ENCODE results near the gene CHST11. TPM values are rescaled to one million over a fixed set of nuclear protein-coding genes. Genes with fewer than 3 reads are reported as not detected.

The CHST11 gene
- total and polyA plus RNA-seq, 3 donors from 2014 or later: 5.1 to 36.9 (median 23.9) TPM

- WGBS, 2 donors: 92 to 97% methylated on average over 9 of the region's 9 CpGs
- TF ChIP-seq POLR2A (IDR thresholded peaks at IDR 0.05): no peak
- TF ChIP-seq, protein P1, sequence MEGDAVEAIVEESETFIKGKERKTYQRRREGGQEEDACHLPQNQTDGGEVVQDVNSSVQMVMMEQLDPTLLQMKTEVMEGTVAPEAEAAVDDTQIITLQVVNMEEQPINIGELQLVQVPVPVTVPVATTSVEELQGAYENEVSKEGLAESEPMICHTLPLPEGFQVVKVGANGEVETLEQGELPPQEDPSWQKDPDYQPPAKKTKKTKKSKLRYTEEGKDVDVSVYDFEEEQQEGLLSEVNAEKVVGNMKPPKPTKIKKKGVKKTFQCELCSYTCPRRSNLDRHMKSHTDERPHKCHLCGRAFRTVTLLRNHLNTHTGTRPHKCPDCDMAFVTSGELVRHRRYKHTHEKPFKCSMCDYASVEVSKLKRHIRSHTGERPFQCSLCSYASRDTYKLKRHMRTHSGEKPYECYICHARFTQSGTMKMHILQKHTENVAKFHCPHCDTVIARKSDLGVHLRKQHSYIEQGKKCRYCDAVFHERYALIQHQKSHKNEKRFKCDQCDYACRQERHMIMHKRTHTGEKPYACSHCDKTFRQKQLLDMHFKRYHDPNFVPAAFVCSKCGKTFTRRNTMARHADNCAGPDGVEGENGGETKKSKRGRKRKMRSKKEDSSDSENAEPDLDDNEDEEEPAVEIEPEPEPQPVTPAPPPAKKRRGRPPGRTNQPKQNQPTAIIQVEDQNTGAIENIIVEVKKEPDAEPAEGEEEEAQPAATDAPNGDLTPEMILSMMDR (IDR thresholded peaks at IDR 0.05): no peak
- no peaks in the 10 kb centered on the region for H3K27me3 ChIP-seq
- no peak overlapping the region for H3K27ac ChIP-seq
- intact Hi-C loops (cut with DNase I; ENCODE audit: low total_unique reads): no loop called here
- no peak for DNase-seq
- no peaks in the 10 kb centered on the region for H3K4me1 ChIP-seq
- no peaks in the 10 kb centered on the region for H3K36me3 ChIP-seq (ENCODE audit: low read depth, missing control alignments)
- no peak overlapping the region for H3K4me3 ChIP-seq
- H3K9me3 ChIP-seq: no peaks in the 10 kb centered on the region
Observed at GRCh38 chr12:104415342-104415980, 41.3 kb upstream of the CHST11 start.

GRCh38 chr12:104416136-104416535, 40.6 kb upstream of the CHST11 start:
- Histone ChIP-seq H3K27me3 (no peaks in the 10 kb centered on the region), H3K4me1 (no peaks in the 10 kb centered on the region), H3K36me3 (ENCODE audit: low read depth, missing control alignments) (no peaks in the 10 kb centered on the region), H3K4me3 (no peak overlapping the region), H3K27ac (no peak overlapping the region), H3K9me3 (no peaks in the 10 kb centered on the region)
- DNase-seq: no peak
- 80 to 84% methylated on average over 6 of the region's 6 CpGs for WGBS, 2 donors
- TF ChIP-seq, protein P1 (IDR thresholded peaks at IDR 0.05): no peak
- no peak for TF ChIP-seq POLR2A (IDR thresholded peaks at IDR 0.05)
- intact Hi-C loops (cut with DNase I; ENCODE audit: low total_unique reads): no loop called here

GRCh38 chr12:104416585-104416984, 40.2 kb upstream of the CHST11 start:
- DNase-seq: no peak
- Histone ChIP-seq H3K4me1 (no peaks in the 10 kb centered on the region), H3K9me3 (no peaks in the 10 kb centered on the region), H3K27me3 (no peaks in the 10 kb centered on the region), H3K27ac (no peak overlapping the region), H3K4me3 (no peak overlapping the region), H3K36me3 (ENCODE audit: low read depth, missing control alignments) (no peaks in the 10 kb centered on the region)
- TF ChIP-seq, protein P1 (IDR thresholded peaks at IDR 0.05): no peak
- no peak for TF ChIP-seq POLR2A (IDR thresholded peaks at IDR 0.05)
- intact Hi-C loops (cut with DNase I; ENCODE audit: low total_unique reads): no loop called here
- 0 to 71% methylated on average over 1 of the region's 1 CpG for WGBS, 2 donors

DNA sequence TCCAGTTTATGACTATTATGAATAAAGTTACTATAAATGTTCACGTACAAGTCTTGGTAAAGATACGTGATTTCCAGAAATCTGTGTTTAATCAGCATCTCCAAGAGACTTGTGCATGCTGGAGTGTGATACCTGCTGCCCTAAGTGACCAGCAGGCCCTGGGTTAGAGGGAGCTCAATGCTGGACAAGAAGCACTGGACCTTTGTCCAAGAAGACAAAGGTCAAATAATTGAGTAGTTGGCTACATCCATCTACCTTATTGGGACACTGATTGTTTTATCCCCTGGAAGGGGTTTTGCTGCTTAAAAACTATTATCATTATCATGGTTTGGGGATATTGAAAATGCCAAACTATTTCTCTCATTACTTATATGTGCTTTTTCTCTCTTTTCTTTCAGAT, 37.0 kb upstream of the CHST11 start:
- TF ChIP-seq POLR2A (IDR thresholded peaks at IDR 0.05): no peak
- TF ChIP-seq, protein P1 (IDR thresholded peaks at IDR 0.05): no peak
- intact Hi-C loops (cut with DNase I; ENCODE audit: low total_unique reads): no loop called here
- Histone ChIP-seq H3K36me3 (ENCODE audit: low read depth, missing control alignments) (no peaks in the 10 kb centered on the region), H3K4me1 (no peaks in the 10 kb centered on the region), H3K9me3 (no peaks in the 10 kb centered on the region), H3K27ac (no peak overlapping the region), H3K4me3 (no peak overlapping the region), H3K27me3 (no peaks in the 10 kb centered on the region)
- WGBS, 2 donors: 87 to 89% methylated on average over 2 of the region's 2 CpGs
- DNase-seq: no peak

- Histone ChIP-seq H3K4me1 (no peaks in the 10 kb centered on the region), H3K9me3 (no peaks in the 10 kb centered on the region), H3K27me3 (no peaks in the 10 kb centered on the region), H3K27ac (no peak overlapping the region), H3K4me3 (no peak overlapping the region), H3K36me3 (ENCODE audit: low read depth, missing control alignments) (no peaks in the 10 kb centered on the region)
- no peak for DNase-seq
- WGBS, 2 donors: 79 to 84% methylated on average over 2 of the region's 2 CpGs
- intact Hi-C loops (cut with DNase I; ENCODE audit: low total_unique reads): no loop called here
- TF ChIP-seq, protein P1 (IDR thresholded peaks at IDR 0.05): no peak
- no peak for TF ChIP-seq POLR2A (IDR thresholded peaks at IDR 0.05)
Observed at GRCh38 chr12:104420868-104421267, 35.9 kb upstream of the CHST11 start.
